ENCODE results near the gene EXOSC5.
"Not testable (repeated sequence)": the region's sequence is repeated elsewhere in the genome, so short reads cannot be mapped to it uniquely, and the experiment has no call there.

Gene EXOSC5

DNA sequence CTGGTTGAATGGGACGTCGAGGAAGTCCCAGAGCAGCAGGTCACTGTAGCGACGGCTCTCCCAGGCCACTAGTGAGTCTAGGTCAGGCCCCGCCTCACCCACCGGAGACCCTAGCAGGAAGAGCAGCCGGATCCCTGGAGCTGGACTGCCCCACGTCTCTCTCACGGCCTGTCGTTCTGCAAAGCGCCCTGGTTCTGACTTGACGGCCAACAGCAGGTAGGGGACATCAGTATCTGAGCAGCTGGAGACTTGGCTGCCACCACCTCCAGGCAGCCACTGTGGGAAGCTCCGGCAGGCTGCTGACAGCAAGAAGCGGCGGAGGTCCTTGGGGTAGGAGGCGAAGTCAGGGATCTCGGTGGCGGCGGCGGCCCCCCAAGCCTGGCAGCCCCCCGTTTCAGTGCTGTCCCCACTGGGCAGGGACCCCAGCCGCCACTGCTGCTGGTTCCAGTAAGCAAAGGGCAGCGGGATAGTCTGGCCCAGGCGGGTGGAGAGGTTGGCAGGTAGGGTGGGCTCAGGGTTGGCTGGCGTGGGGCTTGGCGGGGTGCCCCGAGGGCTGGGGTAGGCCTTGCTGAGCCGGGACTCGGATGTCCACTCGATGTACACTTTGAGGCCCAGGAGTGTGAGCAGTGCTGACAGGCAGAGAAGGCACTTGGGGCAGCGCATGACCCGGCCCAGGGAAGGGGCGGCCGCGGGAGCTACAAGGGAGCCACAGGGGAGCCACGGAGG is 29.1 kb upstream of the EXOSC5 start:
- DNase-seq (ENCODE audit: low spot score), result no peak

DNA sequence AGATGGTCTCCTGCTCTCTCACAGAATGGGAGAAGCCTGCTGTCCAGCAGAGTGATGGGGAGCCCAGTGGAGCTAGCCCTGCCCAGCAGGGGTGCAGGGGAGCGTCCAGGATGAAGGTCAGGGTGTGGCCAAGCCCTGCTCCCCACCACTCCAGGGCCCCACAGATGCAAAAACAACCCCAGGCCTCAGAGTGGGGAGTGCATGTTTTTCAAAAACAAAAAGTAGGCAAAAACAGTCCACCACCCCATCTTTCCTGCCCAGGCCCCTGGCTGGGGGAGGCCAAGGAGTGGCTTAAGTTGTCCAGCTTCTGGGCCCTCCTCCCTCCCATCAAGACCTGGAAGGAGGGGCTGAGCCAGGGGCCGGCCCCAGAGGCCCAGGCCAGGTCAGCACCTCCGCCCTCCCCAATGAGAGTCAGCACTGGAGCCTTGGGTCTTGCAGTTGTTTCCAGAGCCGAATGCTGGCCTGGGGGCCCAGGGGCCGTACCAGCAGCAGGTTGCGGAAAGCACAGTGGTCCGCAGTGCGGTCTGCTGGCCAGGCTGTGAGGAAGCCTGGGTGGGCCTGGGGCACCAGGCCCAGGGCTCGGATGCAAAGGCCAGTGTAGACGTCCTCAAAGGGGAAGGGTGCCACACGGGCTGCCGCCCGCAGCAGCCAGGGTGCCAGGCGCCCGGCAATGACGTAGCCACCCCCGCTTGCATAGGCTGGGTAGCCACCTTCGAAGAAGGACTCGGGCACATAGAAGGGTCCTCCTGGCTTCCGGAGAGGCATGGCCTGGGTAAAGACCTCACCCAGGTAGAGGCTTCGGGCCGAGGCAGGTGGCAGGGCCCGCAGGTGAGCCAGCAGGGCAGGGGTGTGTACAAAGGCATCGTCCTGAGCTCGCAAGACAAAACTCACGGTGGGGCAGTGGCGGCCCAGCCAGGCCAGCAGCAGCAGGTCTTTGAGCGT is 28.3 kb upstream of the EXOSC5 start:
- DNase-seq (ENCODE audit: low spot score), result no peak

DNA sequence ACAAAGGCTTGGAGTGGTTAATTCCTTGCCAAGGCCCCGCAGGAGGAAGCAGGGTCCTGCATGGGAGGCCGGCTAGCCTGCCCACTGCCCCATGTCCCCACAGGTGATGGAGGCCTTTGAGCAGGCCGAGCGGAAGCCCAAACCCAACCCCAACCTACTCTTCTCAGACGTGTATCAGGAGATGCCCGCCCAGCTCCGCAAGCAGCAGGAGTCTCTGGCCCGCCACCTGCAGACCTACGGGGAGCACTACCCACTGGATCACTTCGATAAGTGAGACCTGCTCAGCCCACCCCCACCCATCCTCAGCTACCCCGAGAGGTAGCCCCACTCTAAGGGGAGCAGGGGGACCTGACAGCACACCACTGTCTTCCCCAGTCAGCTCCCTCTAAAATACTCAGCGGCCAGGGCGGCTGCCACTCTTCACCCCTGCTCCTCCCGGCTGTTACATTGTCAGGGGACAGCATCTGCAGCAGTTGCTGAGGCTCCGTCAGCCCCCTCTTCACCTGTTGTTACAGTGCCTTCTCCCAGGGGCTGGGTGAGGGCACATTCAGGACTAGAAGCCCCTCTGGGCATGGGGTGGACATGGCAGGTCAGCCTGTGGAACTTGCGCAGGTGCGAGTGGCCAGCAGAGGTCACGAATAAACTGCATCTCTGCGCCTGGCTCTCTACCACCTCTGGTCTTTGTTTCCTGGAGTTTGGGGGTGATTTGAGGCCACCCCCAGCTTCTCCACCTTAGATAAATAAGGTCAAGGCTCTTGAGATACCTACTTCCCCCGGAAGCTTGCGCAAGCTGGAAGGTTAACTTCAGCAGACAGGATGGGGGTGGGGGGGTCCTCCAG is 27.4 kb upstream of the EXOSC5 start:
- DNase-seq (ENCODE audit: low spot score), result no peak

DNA sequence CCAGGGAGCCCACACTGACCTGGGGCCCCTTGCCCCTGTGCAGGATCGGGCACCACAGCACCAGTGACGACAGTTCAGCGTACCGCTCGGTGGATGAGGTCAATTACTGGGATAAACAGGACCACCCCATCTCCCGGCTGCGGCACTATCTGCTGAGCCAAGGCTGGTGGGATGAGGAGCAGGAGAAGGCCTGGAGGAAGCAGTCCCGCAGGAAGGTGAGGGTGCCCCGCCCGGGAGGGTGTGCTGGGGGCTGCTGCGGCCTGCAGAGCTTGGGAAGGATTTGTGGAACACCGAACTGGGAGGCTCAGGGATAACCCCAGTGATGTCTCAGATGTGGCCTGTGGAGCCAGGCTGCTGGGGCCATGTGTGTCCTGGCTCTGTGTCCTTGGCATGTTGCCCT is 25.8 kb upstream of the EXOSC5 start:
- no peak for DNase-seq (ENCODE audit: low spot score)

DNA sequence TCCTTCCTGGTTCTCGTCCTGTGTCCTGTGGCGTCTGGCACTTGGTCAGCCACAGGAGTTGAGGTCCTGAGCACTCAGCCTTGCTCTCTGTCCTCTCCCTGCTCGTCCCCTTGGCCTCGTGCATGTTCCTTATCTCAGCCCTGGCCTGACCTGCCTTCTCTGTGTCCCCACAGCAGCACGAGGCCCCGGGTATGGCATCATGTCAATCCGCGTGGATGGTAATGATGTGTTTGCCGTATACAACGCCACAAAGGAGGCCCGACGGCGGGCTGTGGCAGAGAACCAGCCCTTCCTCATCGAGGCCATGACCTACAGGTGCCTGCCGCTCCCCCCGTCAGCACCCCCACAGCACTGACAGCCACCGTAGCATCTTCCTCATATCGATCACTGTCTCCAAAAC is 25.3 kb upstream of the EXOSC5 start:
- DNase-seq (ENCODE audit: low spot score), result no peak

DNA sequence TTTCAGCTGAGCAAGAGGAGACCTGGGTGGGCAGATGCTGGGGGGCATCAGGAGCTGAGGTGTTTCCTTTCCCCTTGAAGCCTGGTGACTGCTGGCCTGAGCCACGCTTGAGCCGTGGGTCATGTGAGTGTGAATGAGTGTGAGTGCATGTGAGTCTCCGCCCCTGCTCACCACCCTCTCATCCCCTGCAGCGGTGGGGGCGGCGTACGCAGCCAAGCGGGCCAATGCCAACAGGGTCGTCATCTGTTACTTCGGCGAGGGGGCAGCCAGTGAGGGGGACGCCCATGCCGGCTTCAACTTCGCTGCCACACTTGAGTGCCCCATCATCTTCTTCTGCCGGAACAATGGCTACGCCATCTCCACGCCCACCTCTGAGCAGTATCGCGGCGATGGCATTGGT is 24.8 kb upstream of the EXOSC5 start:
- no peak for DNase-seq (ENCODE audit: low spot score)

DNA sequence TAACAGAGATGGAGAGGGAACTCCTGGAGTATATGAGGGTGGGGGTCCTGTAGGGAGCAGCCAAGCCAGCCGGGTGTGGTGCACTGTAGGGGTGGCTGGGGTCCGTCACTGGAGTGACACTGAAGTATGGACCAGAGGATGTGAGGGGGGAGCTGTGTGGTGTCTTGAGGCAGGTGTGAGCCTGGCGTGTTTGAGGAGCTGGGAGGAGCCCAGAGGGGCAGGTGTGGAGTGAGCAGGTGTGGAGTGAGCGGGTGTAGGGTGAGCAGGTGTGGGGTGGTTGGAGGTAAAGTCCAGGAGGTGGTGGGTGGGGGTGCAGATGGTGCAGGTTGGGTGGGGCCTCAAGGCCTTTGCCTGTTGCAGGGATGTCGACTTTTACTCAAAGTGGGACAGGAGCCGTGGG is 24.2 kb upstream of the EXOSC5 start:
- no peak for DNase-seq (ENCODE audit: low spot score)

DNA sequence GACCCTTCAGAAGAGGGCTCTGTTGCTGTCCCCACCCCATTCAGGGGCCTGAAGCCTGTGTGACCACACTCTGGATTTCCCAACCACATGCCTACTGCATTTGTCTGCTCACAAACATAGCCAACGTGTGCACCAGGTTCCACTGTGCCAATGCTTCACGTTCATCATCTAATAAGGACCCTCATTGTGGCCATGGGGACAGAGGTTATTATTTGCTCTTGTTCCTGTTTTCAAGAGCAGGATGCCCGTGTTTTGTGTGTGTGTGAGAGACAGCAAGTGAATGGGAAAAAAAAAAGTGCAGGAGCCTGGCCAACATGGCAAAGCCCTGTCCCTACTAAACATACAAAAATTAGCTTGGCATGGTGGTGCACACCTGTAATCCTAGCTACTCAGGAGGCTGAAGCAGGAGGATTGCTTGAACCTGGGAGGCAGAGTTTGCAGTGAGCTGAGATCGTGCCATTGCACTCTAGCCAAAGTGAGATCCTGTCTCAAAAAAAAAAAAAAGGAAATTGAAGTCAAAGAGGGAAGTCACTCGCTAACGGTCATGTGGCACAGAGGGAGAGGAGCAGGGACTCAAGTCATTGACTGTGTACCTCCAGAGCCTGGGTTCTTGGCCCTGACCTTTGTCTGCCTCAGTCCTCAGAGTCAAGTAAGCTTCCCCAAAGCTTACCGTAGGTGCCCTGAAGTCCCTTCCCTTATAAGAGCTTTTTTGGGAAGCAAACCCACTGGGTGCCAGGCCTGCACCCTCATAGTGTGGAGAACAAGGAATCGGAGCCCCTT is 23.1 kb upstream of the EXOSC5 start:
- no peak for DNase-seq (ENCODE audit: low spot score)

DNA sequence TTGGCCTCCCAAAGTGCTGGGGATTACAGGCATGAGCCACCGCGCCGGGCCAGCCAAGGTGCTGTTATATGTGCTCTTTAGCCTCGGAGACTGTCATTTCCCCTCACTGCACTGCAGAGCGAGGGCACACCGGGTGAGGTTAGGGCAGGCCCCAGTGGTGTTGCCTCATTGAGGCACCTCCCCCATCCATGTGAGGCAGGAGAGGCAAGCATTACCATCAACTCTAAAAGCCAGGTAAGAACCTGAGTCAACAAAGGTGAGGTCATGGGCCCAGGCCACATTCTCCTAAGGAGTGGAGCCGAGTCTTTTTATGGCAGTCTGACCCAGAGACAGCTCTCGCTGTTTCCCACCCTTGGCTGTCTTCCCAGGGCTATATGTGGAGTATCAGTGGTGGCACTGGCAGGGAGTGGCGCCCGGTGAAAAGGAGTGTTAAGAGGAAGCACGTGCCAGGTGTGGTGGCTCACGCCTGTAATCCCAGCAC is 19.1 kb upstream of the EXOSC5 start:
- no peak for DNase-seq (ENCODE audit: low spot score)

DNA sequence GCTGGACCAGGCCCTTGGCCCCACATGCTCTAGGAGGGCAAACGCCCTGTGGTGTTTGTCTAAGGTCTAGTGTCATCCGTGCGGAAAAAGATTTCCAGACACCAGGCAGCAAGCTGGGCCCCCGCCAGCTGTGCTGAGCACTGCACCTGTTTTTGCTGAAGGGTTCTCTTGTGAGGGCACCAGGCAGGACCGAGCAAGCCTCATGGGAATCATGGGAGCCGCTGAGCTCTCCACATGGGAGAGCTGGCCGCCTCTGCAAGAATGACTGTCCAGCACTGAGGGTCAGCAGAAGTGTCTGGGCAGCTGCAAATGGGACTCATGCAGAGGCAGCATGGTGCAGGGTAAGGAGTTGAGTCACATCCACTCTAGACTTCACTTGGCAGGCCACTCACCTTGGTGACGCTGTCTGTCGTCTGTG is 18.0 kb upstream of the EXOSC5 start:
- no peak for DNase-seq (ENCODE audit: low spot score)

DNA sequence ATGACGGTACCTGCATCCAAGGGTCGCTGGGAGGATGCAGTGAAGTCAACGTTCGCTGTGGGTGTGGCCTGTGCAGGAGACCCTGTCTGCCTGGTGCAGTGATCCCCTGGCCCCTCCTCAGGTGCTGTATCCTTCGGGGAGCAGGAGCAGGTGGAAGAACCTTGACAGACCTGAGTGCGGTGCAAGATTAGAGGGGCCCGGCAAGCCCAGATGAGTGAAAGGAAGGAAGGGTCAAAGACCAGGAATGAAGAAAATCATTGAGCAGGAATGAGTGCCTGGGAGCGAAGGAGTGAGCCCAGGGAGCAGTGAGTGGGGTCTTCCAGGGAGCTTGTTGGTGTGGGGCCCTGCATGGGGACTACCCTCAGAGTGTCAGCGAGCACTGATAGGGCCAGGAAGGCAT is 17.3 kb upstream of the EXOSC5 start:
- no peak for DNase-seq (ENCODE audit: low spot score)

DNA sequence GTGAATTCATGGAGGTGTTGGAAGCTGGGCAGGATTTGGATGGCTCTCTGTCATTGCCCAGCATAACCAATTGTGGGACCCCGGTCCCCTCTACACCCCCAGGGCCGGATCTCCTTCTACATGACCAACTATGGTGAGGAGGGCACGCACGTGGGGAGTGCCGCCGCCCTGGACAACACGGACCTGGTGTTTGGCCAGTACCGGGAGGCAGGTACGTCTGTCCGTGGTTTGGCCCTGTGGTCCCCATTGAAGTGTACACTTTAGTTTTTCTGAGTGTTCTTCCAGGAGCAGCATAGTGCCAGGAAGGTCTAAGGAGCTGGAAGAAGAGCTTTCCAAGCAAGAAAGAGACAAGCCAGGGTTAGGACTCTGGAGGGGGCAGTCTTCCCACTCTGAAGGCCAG is 16.8 kb upstream of the EXOSC5 start:
- DNase-seq (ENCODE audit: low spot score), result no peak

DNA sequence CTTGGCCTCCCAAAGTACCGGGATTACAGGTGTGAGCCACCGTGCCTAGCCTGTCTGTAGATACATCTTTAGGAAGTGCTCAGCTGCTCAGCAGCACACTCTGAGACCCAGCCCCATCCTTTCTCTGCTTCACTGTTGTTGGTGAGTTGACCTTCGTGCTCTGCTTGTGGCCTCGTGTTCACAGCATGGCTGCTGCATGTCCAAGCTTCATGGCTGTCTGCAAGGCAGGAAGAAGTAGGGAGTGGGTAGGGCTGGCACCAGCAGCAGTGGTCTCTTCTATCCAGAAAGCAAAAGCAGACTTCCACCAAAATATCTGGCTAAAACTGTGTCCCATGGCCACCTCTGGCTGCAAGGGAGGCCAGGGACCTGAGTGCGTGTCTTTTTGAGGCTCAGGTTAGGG is 15.8 kb upstream of the EXOSC5 start:
- DNase-seq (ENCODE audit: low spot score), result no peak

DNA sequence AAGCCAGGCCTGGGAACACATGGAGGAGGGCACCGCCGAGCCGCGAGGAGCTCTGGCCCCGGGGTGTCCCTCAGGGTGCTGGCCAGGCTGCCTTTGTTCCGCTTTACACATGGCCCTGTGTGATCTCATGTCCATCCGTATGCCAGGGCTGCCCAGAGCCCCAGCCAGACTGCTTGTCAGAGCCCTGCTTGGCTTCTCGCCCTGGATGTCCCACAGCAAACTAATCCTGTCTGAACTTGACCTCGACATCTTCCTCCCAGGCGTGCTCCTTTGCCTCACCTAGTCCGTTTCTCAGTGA is 14.8 kb upstream of the EXOSC5 start:
- DNase-seq (ENCODE audit: low spot score), result no peak

DNA sequence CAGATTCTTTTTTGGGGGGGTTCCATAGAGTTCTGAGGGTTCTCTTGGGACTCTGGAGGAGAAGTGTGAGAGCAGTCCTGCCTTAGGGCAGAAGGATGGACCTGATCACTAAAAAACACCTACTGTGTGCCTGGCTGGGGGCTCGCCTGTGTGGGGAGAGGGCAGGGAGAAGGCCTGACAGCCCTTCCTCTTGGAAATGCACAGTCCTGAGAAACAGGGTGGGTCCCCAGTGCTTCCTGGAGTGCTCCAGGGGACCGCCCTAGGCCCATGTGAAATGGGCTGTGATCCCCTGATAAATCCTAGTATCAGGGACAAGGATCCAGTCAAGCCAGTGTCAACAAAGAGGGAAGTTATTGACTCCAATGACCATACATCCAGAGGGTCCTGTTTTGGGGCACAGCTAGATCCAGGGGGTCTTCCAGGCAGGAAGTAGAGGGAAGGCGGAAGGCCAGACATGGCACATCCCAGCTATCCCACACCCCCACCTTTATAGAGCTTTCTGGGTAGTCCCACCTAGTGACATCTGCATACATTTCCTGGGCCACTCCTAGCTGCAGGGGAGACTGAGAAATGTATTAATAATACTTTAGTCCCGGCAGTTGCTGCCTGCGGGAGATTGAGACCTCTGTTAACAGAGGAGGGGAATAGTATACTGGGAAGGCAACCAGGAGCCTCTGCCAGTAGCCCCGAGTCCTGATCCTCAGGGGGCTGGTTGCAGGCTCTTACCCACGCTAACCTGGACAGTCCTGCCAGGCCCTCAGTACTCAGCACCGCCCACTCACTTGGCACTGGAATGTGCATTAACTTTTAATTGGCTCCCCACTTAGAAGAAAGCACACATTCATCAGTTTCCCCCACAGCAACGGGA is 14.2 kb upstream of the EXOSC5 start:
- no peak for DNase-seq (ENCODE audit: low spot score)

DNA sequence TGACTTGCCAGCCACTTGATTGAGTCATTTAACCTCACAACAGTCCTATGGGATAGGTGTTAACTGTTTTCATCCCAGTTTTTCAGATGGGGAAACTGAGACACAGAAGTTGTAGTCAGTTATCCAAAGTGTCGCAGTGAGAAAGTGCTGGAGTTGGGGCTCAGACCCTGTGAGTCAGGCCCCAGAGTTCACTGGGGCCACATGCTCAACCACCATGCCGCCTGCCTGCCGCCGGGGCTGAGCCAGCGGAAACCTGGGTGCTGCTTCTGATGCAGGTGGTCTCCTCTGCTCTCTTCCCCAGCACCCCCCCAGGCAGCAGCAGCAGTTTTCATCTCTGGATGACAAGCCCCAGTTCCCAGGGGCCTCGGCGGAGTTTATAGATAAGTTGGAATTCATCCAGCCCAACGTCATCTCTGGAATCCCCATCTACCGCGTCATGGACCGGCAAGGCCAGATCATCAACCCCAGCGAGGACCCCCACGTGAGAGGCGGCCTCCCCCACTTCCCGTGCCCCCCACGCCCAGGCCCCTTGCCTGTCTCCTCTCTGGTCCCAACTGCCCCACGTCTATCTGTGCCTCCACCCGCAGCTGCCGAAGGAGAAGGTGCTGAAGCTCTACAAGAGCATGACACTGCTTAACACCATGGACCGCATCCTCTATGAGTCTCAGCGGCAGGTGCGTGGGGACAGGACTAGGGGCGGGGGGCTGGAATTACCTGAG is 13.3 kb upstream of the EXOSC5 start:
- no peak for DNase-seq (ENCODE audit: low spot score)

DNA sequence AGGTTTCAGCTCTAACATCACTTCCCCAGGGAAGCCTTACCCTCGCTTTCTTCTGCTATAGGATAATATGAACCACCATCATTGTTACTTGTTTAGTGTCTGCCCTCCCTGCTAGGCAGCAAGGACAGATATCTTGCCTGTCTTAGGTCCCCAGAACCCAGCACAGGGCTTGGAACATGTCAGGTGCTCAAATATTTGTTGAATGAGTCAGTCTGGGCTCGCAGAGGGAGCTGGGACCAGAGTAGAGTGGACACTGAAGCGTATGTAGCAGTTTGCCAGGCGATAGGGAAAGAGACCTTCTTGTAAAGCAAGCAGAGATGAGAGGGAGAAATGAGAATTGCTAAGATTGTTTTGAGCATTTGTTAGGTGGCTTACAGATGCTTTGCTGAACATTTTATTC is 12.1 kb upstream of the EXOSC5 start:
- no peak for DNase-seq (ENCODE audit: low spot score)

DNA sequence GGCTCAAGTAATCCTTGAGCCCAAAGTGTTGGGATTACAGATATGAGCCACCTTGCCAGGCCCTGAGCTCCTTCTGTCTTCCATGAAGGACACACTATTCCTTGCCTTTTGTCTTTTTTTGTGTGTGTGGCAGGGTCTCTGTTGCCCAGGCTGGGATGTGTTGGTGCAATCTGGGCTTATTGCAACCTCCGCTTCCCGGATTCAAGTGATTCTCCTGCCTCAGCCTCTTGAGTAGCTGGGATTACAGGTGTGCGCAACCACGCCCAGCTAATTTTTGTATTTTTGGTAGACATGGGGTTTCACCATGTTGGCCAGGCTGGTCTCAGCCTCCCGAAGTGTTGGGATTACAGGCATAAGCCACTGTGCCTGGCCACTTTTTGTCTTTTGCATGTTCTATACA is 11.7 kb upstream of the EXOSC5 start:
- DNase-seq (ENCODE audit: low spot score), result not testable (repeated sequence)

DNA sequence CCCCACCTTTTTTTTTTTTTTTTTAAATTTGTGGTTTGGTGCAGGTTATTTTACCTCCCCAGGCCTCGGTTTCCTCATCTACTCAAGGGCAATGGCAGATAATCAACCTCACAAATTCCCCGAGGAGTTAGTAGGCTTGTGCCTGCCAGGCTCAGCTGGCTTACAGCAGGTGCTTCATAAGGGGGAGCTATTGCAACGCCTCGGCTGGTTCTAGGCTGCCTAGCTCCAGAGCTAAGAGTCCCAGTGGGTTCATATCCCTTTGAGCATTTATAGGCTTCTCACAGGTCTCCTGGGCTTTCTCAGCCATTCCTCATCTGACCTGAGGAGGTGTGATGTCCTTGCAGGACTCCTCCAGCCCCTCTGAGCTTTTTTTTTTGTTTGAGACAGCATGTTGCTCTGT is 11.1 kb upstream of the EXOSC5 start:
- no peak for DNase-seq (ENCODE audit: low spot score)

DNA sequence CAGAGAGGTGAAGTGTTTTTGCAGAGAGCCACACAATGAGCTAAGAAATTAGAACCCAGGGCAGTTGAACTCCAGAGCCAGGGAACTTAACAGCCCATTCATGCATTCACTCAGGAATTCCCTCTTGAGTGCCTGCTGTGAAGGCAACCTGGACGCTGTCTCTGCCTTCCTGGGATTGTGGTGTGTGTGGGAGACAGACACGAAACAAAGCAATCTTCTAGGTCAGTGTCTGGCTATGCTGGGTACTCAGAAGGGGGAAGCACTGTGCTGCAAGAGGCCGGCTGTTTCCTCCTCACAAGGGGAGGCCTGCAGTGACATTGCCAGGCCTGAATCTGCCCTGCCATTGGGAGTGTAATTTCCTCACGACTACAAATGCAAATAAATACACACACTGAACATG is 10.1 kb upstream of the EXOSC5 start:
- peak; percentile 73 for DNase-seq (ENCODE audit: low spot score)
